ENCODE measurements around the gene GNRHR.

GNRHR gene

GRCh38 chr4:67755974-67756373, 1.8 kb upstream of the GNRHR start:
- DNase-seq (ENCODE audit: low read depth) = no peak
- TF ChIP-seq CTCF (IDR thresholded peaks at IDR 0.05; ENCODE audit: control insufficient read depth, insufficient read depth, low read depth, low read length, missing control alignments) = no peak
- no peak overlapping the region for H3K4me3 ChIP-seq (ENCODE audit: control insufficient read depth, low read depth, low read length)

- no peak for TF ChIP-seq CTCF (IDR thresholded peaks at IDR 0.05; ENCODE audit: control insufficient read depth, insufficient read depth, low read depth, low read length, missing control alignments)
- DNase-seq (ENCODE audit: low read depth) = no peak
- no peak overlapping the region for H3K4me3 ChIP-seq (ENCODE audit: control insufficient read depth, low read depth, low read length)
Observed at GRCh38 chr4:67751260-67751659, 2.9 kb downstream of the GNRHR start.

DNA sequence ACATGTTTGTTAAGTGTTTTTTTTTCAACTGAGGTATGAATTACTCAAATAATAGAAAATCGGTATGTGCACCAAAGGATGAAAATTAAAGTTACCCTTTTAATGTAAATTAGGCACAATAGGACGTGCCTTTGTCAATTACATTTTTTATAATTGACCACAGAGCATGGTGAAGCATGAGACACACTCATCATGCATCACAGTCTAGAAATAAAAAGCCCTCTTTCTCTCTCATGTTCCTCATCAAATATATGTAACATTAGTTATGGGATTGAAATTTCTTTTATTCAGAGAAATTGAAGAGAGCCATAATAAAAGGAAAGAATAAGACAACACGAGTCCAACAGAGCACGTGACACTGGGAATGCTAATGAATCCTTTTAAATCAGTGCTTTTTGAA, 3.5 kb downstream of the GNRHR start:
- no peak overlapping the region for H3K4me3 ChIP-seq (ENCODE audit: control insufficient read depth, low read depth, low read length)
- no peak for DNase-seq (ENCODE audit: low read depth)
- no peak for TF ChIP-seq CTCF (IDR thresholded peaks at IDR 0.05; ENCODE audit: control insufficient read depth, insufficient read depth, low read depth, low read length, missing control alignments)

DNA sequence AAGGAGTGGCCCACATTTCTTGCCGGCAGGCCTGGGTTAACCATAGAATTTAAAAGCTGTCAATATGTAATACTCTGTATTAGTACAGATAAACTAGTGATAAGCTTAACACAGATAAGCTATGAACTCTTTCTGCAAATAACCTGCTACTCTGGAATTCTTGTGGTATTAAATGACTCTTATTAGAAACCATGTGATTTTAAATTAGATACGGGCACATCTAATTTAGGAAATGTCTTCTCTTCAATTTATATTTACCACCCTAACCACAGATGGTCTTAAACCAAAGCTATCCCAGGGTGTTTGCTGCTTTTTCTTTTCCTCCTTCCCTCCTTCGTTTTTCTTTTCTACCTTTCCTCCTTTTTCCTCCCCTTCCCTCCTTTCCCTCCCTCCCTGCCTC, 4.9 kb downstream of the GNRHR start:
- H3K4me3 ChIP-seq (ENCODE audit: control insufficient read depth, low read depth, low read length) = no peak overlapping the region
- no peak for DNase-seq (ENCODE audit: low read depth)
- no peak for TF ChIP-seq CTCF (IDR thresholded peaks at IDR 0.05; ENCODE audit: control insufficient read depth, insufficient read depth, low read depth, low read length, missing control alignments)

DNA sequence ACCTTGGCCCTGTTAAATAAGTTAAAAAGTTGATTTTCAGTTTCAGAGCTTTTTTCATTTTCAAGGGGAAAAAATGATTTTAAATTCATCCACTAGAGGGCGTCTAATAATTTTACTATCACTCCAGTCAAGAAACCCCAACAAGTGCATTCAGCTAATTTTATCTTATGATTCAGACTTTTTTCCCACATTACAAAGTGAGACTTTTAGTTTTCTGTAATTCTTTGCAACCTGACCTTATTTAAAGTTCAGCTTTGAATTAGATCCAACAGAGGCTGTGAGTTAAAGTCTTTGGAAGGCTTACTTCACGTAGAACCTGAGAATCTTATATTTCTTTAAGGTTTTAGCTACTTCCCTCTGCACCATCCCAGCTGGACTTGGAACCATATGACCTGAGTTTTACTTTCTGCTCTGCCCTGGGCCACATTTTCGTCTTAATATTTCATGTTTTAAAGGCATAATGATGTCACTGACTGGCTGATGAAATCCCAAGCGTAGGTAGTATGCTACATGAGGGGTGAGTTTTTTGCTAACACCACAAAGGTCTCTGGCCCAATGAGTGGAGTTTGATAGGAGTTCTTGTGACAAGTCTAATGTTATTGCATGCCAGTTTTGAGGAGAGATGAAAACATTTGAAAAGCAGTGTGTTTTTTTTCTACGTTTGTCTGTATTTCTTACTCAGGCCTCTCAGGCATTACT, 7.2 kb downstream of the GNRHR start:
- TF ChIP-seq CTCF (IDR thresholded peaks at IDR 0.05; ENCODE audit: control insufficient read depth, insufficient read depth, low read depth, low read length, missing control alignments) = peak; percentile 41
- DNase-seq (ENCODE audit: low read depth) = no peak
- no peak overlapping the region for H3K4me3 ChIP-seq (ENCODE audit: control insufficient read depth, low read depth, low read length)

DNA sequence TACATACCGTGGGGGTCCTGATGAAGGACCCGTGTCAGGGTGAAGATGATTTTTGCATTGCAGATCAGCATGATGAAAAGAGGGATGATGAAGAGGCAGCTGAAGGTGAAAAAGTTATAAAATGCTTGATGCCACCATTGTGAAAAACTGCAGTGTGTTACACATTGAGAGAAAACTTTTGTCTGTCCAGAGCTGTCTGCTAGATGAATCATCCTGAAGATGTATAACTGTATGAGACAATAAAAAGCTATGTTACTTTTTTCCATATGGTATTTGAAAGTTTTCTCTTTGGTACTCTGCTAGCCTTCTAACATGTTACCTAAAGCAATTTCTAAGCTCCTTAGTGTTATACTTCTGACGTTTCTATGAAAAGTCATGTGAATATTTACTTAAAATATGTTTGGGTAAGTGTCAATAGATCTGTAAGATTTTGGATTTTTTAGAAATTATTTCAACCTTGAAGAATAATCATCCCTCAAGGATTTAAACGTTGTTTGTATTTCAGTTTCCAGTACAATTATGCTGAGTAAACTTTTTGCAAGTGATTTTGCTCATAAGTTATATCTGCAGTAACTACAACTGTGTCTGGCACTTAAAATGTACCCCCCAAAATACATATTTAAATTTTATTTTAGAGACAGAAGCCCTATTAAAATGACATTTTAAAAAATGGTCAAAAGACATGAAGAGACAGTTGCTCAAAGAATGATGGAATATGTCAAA, 9.5 kb downstream of the GNRHR start:
- DNase-seq (ENCODE audit: low read depth) = no peak
- TF ChIP-seq CTCF (IDR thresholded peaks at IDR 0.05; ENCODE audit: control insufficient read depth, insufficient read depth, low read depth, low read length, missing control alignments) = no peak

More for the DNA sequence above, 9.5 kb downstream of the GNRHR start:
- H3K4me3 ChIP-seq (ENCODE audit: control insufficient read depth, low read depth, low read length) = no peak overlapping the region

Measured in AG09309 (cell line).